Gastrocnemius medialis (tissue), 4 donors: ENCODE data around the gene CHRM4. TPM values are rescaled to one million over a fixed set of nuclear protein-coding genes. Genes with fewer than 3 reads are reported as not detected.

Experiments used
- ATAC-seq, 2 donors: fragments of 150-250 bp; one replicate each; pipeline ENCODE4 v1.9.1; 2016
- DNase-seq, 2 donors: peaks; one replicate each; pipeline ENCODE4 v3.0.0-alpha.2; 2019
- H3K27ac ChIP-seq, 4 donors: fragments of 200-600 bp; sonication (generic); 1 replicate in 1 of 4; 2 replicates in 3 of 4; pipeline ENCODE4 v1.5.1; 2016 to 2018; ENCODE audit warnings: mild to moderate bottlenecking in 2 of 4, moderate library complexity in 1 of 4
- H3K27me3 ChIP-seq, 3 donors: fragments of 200-600 bp; sonication (generic) in 2 of 3; 1 replicate in 1 of 3; 2 replicates in 2 of 3; pipeline versions ENCODE4 v1.5.1 to v1.6.0; 2016 to 2019; ENCODE audit warnings: mild to moderate bottlenecking in 1 of 3, moderate library complexity in 1 of 3
- H3K36me3 ChIP-seq, 2 donors: fragments of 200-600 bp; sonication (generic) in 1 of 2; one replicate each; pipeline ENCODE4 v1.5.1; 2017 to 2018
- H3K4me1 ChIP-seq, 2 donors: fragments of 200-600 bp; sonication (generic) in 1 of 2; one replicate each; pipeline ENCODE4 v1.5.1; 2016 to 2017; ENCODE audit warnings: mild to moderate bottlenecking in 2 of 2
- H3K4me3 ChIP-seq, 4 donors: fragments of 200-600 bp; sonication (generic) in 3 of 4; 1 replicate in 1 of 4; 2 replicates in 3 of 4; pipeline ENCODE4 v1.5.1; 2016 to 2019; ENCODE audit warnings: mild to moderate bottlenecking in 2 of 4
- H3K9me3 ChIP-seq, 3 donors: fragments of 200-600 bp; sonication (generic) in 2 of 3; 1 replicate in 1 of 3; 2 replicates in 2 of 3; pipeline ENCODE4 v1.5.1; 2016 to 2019
- POLR2A ChIP-seq, 2 donors: fragments of 450-650 bp; IDR thresholded peaks; one replicate each; pipeline ENCODE4 v1.6.1; 2017; ENCODE audit warnings: antibody characterized with exemption in 2 of 2, mild to moderate bottlenecking in 2 of 2, moderate library complexity in 2 of 2
- in situ Hi-C, 4 donors: fragments of 200-750 bp; cut with MboI; loops; one replicate each; pipeline versions ENCODE4 v1.15.0 to v1.8.0; 2017; ENCODE audit warnings: low sequenced_read_pairs in 4 of 4
- intact Hi-C: fragments of 100-400 bp; cut with DNase I; formaldehyde crosslinking; loops from one replicate; pipeline ENCODE4 v1.15.1; 2023; ENCODE audit warnings: low total_unique reads
- total RNA-seq, 4 donors: library from RNA; depleted of rRNA; stranded (reverse); fragments of >200 nt; gene quantifications; one replicate each; pipeline versions ENCODE4 v1.1.0 to v1.2.3, GENCODE V29; 2016
- TF ChIP-seq, protein P1 (sequence below), 5 experiments: fragments of 450-650 bp in 3 of 5; fragments of 200-600 bp in 2 of 5; sonication (generic) in 2 of 5; IDR thresholded peaks in 4 of 5; conservative IDR thresholded peaks in 1 of 5; 1 replicate in 4 of 5; 2 replicates in 1 of 5; pipeline ENCODE4 v1.5.1; 2016 to 2019; ENCODE audit warnings: antibody characterized with exemption in 5 of 5, mild to moderate bottlenecking in 3 of 5, moderate library complexity in 3 of 5

CHRM4 gene
- total RNA-seq, 4 donors from 2014 or later, result not detected

DNA sequence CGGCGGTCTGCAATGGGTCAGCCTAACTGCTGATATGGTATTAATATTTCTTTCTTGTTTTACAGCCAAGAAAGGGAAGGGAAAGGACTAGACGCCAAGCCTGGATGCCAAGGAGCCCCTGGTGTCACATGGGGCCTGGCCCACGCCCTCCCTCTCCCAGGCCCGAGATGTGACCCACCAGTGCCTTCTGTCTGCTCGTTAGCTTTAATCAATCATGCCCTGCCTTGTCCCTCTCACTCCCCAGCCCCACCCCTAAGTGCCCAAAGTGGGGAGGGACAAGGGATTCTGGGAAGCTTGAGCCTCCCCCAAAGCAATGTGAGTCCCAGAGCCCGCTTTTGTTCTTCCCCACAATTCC is 8.2 kb downstream of the CHRM4 start:
- Histone ChIP-seq H3K27ac (no peak overlapping the region), H3K4me3 (no peak overlapping the region), H3K27me3 (peaks cover 5 to 29% (median 14%) of the 10 kb centered on the region in 3 donors), H3K9me3 (no peaks in the 10 kb centered on the region), H3K4me1 (peaks cover 6 to 19% of the 10 kb centered on the region in 2 donors), H3K36me3 (peaks cover 0 to 3% of the 10 kb centered on the region in 2 donors)
- DNase-seq (peak in 1 of 2 donors; percentile 16), ATAC-seq (no peak)
- TF ChIP-seq, protein P1, sequence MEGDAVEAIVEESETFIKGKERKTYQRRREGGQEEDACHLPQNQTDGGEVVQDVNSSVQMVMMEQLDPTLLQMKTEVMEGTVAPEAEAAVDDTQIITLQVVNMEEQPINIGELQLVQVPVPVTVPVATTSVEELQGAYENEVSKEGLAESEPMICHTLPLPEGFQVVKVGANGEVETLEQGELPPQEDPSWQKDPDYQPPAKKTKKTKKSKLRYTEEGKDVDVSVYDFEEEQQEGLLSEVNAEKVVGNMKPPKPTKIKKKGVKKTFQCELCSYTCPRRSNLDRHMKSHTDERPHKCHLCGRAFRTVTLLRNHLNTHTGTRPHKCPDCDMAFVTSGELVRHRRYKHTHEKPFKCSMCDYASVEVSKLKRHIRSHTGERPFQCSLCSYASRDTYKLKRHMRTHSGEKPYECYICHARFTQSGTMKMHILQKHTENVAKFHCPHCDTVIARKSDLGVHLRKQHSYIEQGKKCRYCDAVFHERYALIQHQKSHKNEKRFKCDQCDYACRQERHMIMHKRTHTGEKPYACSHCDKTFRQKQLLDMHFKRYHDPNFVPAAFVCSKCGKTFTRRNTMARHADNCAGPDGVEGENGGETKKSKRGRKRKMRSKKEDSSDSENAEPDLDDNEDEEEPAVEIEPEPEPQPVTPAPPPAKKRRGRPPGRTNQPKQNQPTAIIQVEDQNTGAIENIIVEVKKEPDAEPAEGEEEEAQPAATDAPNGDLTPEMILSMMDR (IDR thresholded peaks at IDR 0.05 in 4 of 5, conservative IDR thresholded peaks at IDR 0.05 in 1 of 5), result peak in 1 of 5 experiments; percentile 19
- no peak for TF ChIP-seq POLR2A (IDR thresholded peaks at IDR 0.05)
- in situ Hi-C loops, result no loop called here
- intact Hi-C loops, result no loop called here

DNA sequence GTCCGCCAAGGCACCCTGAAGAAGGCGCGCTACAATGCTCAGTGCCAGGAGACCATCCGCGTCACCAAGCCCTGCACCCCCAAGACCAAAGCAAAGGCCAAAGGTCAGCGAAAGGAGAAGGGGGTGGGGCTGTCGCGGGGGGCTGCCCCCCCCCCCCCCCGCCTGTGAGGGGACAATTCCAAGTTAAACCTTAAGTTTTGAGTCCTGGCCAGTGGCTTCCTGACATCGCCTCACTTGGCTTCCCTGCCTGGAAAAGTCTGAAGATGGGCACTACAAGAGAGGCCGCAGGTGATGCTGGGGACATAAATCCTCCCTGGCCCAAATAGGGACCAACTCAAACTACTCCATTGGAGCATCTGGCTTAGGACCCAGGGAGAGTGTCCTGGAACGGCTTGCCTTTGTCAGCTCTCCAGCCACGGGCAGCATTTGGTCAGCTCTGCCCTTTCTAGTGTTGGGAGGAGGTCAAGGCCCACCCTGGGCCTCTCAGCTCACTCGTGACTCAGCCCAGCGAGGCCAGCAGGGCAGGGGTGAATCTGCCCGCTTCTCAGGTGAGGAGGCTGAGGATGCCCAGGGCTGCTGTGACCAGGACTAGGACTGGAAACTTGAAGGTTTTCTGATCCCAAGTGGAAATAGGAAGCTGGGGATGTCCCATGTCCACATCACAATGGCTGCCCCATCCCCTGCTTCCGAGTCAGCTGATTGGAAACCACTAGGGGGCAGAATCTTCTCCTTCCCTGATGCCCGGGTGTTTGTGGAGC is 8.8 kb downstream of the CHRM4 start:
- H3K4me3 ChIP-seq, result no peak overlapping the region
- H3K27me3 ChIP-seq, result peaks cover 2 to 28% (median 8%) of the 10 kb centered on the region in 3 donors
- H3K27ac ChIP-seq, result no peak overlapping the region
- DNase-seq (no peak), ATAC-seq (no peak)
- TF ChIP-seq, protein P1 (IDR thresholded peaks at IDR 0.05 in 4 of 5, conservative IDR thresholded peaks at IDR 0.05 in 1 of 5), result peak in 4 of 5 experiments; percentile 36 to 60 (median 50)
- no peak for TF ChIP-seq POLR2A (IDR thresholded peaks at IDR 0.05)
- H3K9me3 ChIP-seq, result no peaks in the 10 kb centered on the region
- intact Hi-C loops, result no loop called here
- H3K4me1 ChIP-seq, result peaks cover 6 to 19% of the 10 kb centered on the region in 2 donors
- peaks cover 0 to 8% of the 10 kb centered on the region in 2 donors for H3K36me3 ChIP-seq
- in situ Hi-C loops, result no loop called here

- peaks cover 0 to 23% (median 7%) of the 10 kb centered on the region in 3 donors for H3K27me3 ChIP-seq
- ATAC-seq (no peak), DNase-seq (peak in 1 of 2 donors; percentile 26)
- H3K27ac ChIP-seq, result no peak overlapping the region
- H3K36me3 ChIP-seq, result peaks cover 0 to 16% of the 10 kb centered on the region in 2 donors
- intact Hi-C loops (no loop called here), in situ Hi-C loops (no loop called here)
- H3K4me1 ChIP-seq, result peaks cover 6 to 19% of the 10 kb centered on the region in 2 donors
- TF ChIP-seq POLR2A (IDR thresholded peaks at IDR 0.05), result no peak
- H3K4me3 ChIP-seq, result peak overlapping the region; percentile 56 to 76 (median 58)
- no peaks in the 10 kb centered on the region for H3K9me3 ChIP-seq
Observed at GRCh38 chr11:46381819-46382645, 9.5 kb downstream of the CHRM4 start.

DNA sequence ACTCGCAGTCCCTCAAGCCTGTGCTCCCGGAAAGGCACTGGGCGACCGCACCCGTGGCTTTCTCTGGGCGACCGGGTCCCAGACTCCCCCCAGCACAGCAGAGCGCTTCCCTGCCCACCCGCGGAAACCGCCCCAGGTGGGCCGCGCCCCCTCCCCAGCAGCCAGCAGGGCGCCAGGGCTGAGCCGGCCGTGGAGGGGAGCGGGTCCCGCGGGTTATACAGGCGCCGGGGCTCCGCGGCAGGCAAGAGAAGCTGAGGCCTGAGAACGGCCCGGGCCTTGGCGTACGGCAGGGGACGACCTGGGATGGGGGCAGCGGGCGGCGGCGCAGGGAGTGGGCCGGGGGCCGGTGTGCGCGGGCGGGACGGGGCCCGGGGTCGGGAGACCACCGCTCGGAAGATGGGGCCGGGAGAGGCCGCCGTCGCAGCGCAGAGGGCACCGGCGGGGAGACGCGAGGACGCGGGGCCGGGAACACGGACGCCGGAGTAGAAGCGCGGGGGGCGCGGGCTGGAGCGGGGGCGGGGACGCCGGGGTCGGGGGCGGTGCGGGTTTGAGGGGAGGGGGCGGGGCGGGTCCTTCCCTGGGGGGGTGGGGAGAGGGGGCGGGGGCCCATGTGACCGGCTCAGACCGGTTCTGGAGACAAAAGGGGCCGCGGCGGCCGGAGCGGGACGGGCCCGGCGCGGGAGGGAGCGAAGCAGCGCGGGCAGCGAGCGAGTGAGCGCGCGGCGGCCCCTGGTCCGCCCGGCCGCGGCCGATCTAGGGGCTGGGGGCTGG is 10.3 kb downstream of the CHRM4 start, which contains the start of gene MDK:
Gene MDK, plus strand, starts transcription at position 622 of the 771 bp plus-strand sequence. CDS start 389 bp downstream, outside the sequence.
- TF ChIP-seq, protein P1 (IDR thresholded peaks at IDR 0.05 in 4 of 5, conservative IDR thresholded peaks at IDR 0.05 in 1 of 5), result no peak
- TF ChIP-seq POLR2A (IDR thresholded peaks at IDR 0.05), result no peak
- intact Hi-C loops (no loop called here), in situ Hi-C loops (no loop called here)
- peak within 1 kb of the TSS; percentile 64 to 70 (median 66) for H3K27ac ChIP-seq
- peak in 1 of 2 donors; percentile 23 for DNase-seq
- H3K4me3 ChIP-seq, result peak within 1 kb of the TSS; percentile 56 to 76 (median 58)
- peaks cover 6 to 19% of the 10 kb centered on the region in 2 donors for H3K4me1 ChIP-seq
- H3K9me3 ChIP-seq, result no peaks in the 10 kb centered on the region
- ATAC-seq, result peak in 1 of 2 donors; percentile 7
- peaks cover 0 to 24% of the 10 kb centered on the region in 2 donors for H3K36me3 ChIP-seq
- H3K27me3 ChIP-seq, result peaks cover 0 to 23% (median 7%) of the 10 kb centered on the region in 3 donors
